GM23338 (cell line): ENCODE data around the gene SPRED2. TPM values are rescaled to one million over a fixed set of nuclear protein-coding genes. Genes with fewer than 3 reads are reported as not detected.

Experiments
- ATAC-seq: fragments of 200-7000 bp; cut with Tn5 transposase; 3 replicates; pipeline ENCODE4 v1.9.1; 2020
- DNase-seq: peaks from one replicate; pipeline ENCODE4 v3.0.0-alpha.2; 2015; ENCODE audit warnings: low spot score
- H2AFZ ChIP-seq: fragments of 200-600 bp; sonication (generic); 2 replicates; pipeline ENCODE4 v1.8.0; 2016; ENCODE audit warnings: antibody characterized with exemption, mild to moderate bottlenecking, moderate library complexity
- H3F3A ChIP-seq: fragments of 200-600 bp; sonication (generic); replicated peaks from 2 replicates; pipeline ENCODE4 v1.8.0; 2017; ENCODE audit warnings: antibody characterized with exemption, mixed run types, low read depth
- H3K27ac ChIP-seq: fragments of 200-600 bp; sonication (generic); 2 replicates; pipeline ENCODE4 v1.6.1; 2016; ENCODE audit warnings: low read depth
- H3K27me3 ChIP-seq: fragments of 200-600 bp; sonication (generic); 2 replicates; pipeline ENCODE4 v1.8.0; 2016; ENCODE audit warnings: mild to moderate bottlenecking, mixed run types, moderate library complexity; ENCODE audit not compliant: insufficient read depth
- H3K36me3 ChIP-seq: fragments of 200-600 bp; sonication (generic); 2 replicates; pipeline ENCODE4 v1.8.0; 2016; ENCODE audit warnings: mild to moderate bottlenecking; ENCODE audit not compliant: insufficient read depth
- H3K4me1 ChIP-seq: fragments of 200-600 bp; sonication (generic); 2 replicates; pipeline ENCODE4 v1.8.0; 2016; ENCODE audit warnings: mild to moderate bottlenecking, moderate library complexity; ENCODE audit not compliant: insufficient read depth
- H3K4me2 ChIP-seq: fragments of 200-600 bp; sonication (generic); 2 replicates; pipeline ENCODE4 v1.7.1; 2017; ENCODE audit warnings: mixed run types
- H3K4me3 ChIP-seq: fragments of 200-600 bp; sonication (generic); 2 replicates; pipeline ENCODE4 v1.6.1; 2016; ENCODE audit warnings: mixed run types
- H3K79me2 ChIP-seq: fragments of 200-600 bp; sonication (generic); replicated peaks from 2 replicates; pipeline ENCODE4 v1.8.0; 2017; ENCODE audit warnings: mild to moderate bottlenecking; ENCODE audit not compliant: insufficient read depth
- H3K9me2 ChIP-seq: fragments of 200-600 bp; sonication (generic); 2 replicates; pipeline ENCODE4 v1.8.0; 2017; ENCODE audit not compliant: insufficient read depth
- H4K20me1 ChIP-seq: fragments of 200-600 bp; sonication (generic); replicated peaks from 2 replicates; pipeline ENCODE4 v1.8.0; 2017; ENCODE audit warnings: mild to moderate bottlenecking; ENCODE audit not compliant: insufficient read depth
- H3K27ac Mint-ChIP-seq: 2 replicates; pipeline ENCODE4 v1.8.0; 2020; ENCODE audit warnings: inconsistent platforms, mild to moderate bottlenecking, moderate library complexity, mixed read lengths
- H3K27me3 Mint-ChIP-seq: 3 replicates; pipeline ENCODE4 v1.8.0; 2022; ENCODE audit warnings: low read depth, mild to moderate bottlenecking, moderate library complexity, mixed read lengths, inconsistent platforms; ENCODE audit not compliant: insufficient read depth, poor library complexity
- H3K36me3 Mint-ChIP-seq: 3 replicates; pipeline ENCODE4 v1.8.0; 2021; ENCODE audit warnings: low read depth, mild to moderate bottlenecking, inconsistent platforms, moderate library complexity, mixed read lengths
- H3K4me1 Mint-ChIP-seq: 3 replicates; pipeline ENCODE4 v1.8.0; 2020; ENCODE audit warnings: mild to moderate bottlenecking, inconsistent platforms, mixed read lengths
- H3K4me3 Mint-ChIP-seq: 3 replicates; pipeline ENCODE4 v1.8.0; 2021; ENCODE audit warnings: moderate library complexity, mild to moderate bottlenecking, inconsistent platforms, mixed read lengths
- H3K9me3 Mint-ChIP-seq: 3 replicates; pipeline ENCODE4 v1.8.0; 2020; ENCODE audit warnings: moderate library complexity, mild to moderate bottlenecking, inconsistent platforms, mixed read lengths
- CREB1 ChIP-seq: fragments of 250-450 bp; sonication (Bioruptor Pico); IDR thresholded peaks from 2 replicates; pipeline ENCODE4 v1.5.0; 2020; ENCODE audit warnings: low read depth, mild to moderate bottlenecking, moderate library complexity
- CTCF ChIP-seq, 2 experiments: fragments of 200-600 bp in 1 of 2; sonication (generic) in 1 of 2; conservative IDR thresholded peaks; 2 replicates each; pipeline versions ENCODE4 v1.5.1 to v1.6.1; 2016 to 2017; ENCODE audit warnings: antibody characterized with exemption in 2 of 2, low read depth in 2 of 2, mild to moderate bottlenecking in 2 of 2, moderate library complexity in 1 of 2
- ETS1 ChIP-seq: IDR thresholded peaks from 2 replicates; pipeline ENCODE4 v1.6.1; 2016; ENCODE audit warnings: antibody characterized with exemption
- EZH2 ChIP-seq: fragments of 200-600 bp; sonication (generic); IDR thresholded peaks from one replicate; pipeline ENCODE4 v1.8.0; 2017; ENCODE audit warnings: antibody characterized with exemption, mild to moderate bottlenecking, low read depth; ENCODE audit not compliant: unreplicated experiment
- EZH2phosphoT487 ChIP-seq: fragments of 200-600 bp; sonication (generic); IDR thresholded peaks from one replicate; pipeline ENCODE4 v1.8.1; 2018; ENCODE audit warnings: antibody characterized with exemption; ENCODE audit not compliant: unreplicated experiment
- JUNB ChIP-seq: IDR thresholded peaks from one replicate; pipeline ENCODE4 v1.6.1; 2016; ENCODE audit warnings: antibody characterized with exemption; ENCODE audit not compliant: unreplicated experiment
- NANOG ChIP-seq: IDR thresholded peaks from 2 replicates; pipeline ENCODE4 v1.6.1; 2016; ENCODE audit warnings: antibody characterized with exemption, borderline replicate concordance
- POLR2AphosphoS5 ChIP-seq: IDR thresholded peaks from 2 replicates; pipeline ENCODE4 v1.6.1; 2016; ENCODE audit warnings: antibody characterized with exemption, low read depth
- REST ChIP-seq: IDR thresholded peaks from one replicate; pipeline ENCODE4 v1.6.1; 2018; ENCODE audit warnings: antibody characterized with exemption; ENCODE audit not compliant: unreplicated experiment
- STAT1 ChIP-seq: IDR thresholded peaks from one replicate; pipeline ENCODE4 v1.6.1; 2016; ENCODE audit warnings: antibody characterized with exemption; ENCODE audit not compliant: unreplicated experiment
- ZNF114 ChIP-seq: fragments of 250-450 bp; sonication (Bioruptor Pico); IDR thresholded peaks from 2 replicates; pipeline ENCODE4 v1.5.0; 2020; ENCODE audit warnings: mild to moderate bottlenecking, moderate library complexity
- ZNF331 ChIP-seq: fragments of 250-450 bp; sonication (Bioruptor Pico); IDR thresholded peaks from 2 replicates; pipeline ENCODE4 v1.5.0; 2020; ENCODE audit warnings: low read depth, mild to moderate bottlenecking, moderate library complexity
- ZNF462 ChIP-seq: fragments of 250-450 bp; sonication (Bioruptor Pico); IDR thresholded peaks from 2 replicates; pipeline ENCODE4 v1.5.0; 2020; ENCODE audit warnings: mild to moderate bottlenecking, moderate library complexity
- polyA plus RNA-seq: library from polyadenylated mRNA; unstranded; fragments of >200 nt; fragmentation: Nextera tagmentation; extraction: Ambion mirVana; gene quantifications from 2 replicates; pipeline ENCODE4 v1.2.1, GENCODE V29; 2016
- total RNA-seq: library from RNA; depleted of rRNA; stranded (reverse); fragments of >200 nt; shearing (Covaris generic); gene quantifications from 2 replicates; pipeline ENCODE4 v1.2.3, GENCODE V29; 2014

Gene SPRED2
- total and polyA plus RNA-seq, 2 experiments from 2014 or later = 8.7 to 13.0 TPM

- peaks cover 13% of the 10 kb centered on the region for H4K20me1 ChIP-seq
- peak overlapping the region; percentile 97 for H3K4me2 ChIP-seq
- Mint-ChIP-seq H3K27me3 (peaks cover 72% of the 10 kb centered on the region), H3K9me3 (no peaks in the 10 kb centered on the region), H3K36me3 (no peaks in the 10 kb centered on the region), H3K4me3 (peak overlapping the region; percentile 91), H3K4me1 (peaks cover 52% of the 10 kb centered on the region), H3K27ac (no peak overlapping the region)
- no peaks in the 10 kb centered on the region for H3K36me3 ChIP-seq
- no peak for ATAC-seq
- peak; percentile 72 for DNase-seq
- H3K9me2 ChIP-seq = no peaks in the 10 kb centered on the region
- no peak overlapping the region for H3K27ac ChIP-seq
- H3K4me3 ChIP-seq = peak overlapping the region; percentile 89
- no peak overlapping the region for H2AFZ ChIP-seq
- peaks cover 24% of the 10 kb centered on the region for H3F3A ChIP-seq
- H3K79me2 ChIP-seq = peaks cover 9% of the 10 kb centered on the region
- TF ChIP-seq EZH2 (no peak), ZNF114 (CRISPR knock-in tag) (no peak), NANOG (no peak), CREB1 (CRISPR knock-in tag) (no peak), REST (no peak), STAT1 (no peak), ZNF331 (CRISPR knock-in tag) (no peak), EZH2phosphoT487 (no peak), JUNB (no peak), ETS1 (no peak), CTCF (conservative IDR thresholded peaks at IDR 0.05; ENCODE audit: low read depth in 2 of 2) (no peak), POLR2AphosphoS5 (no peak), ZNF462 (no peak)
- H3K27me3 ChIP-seq = peaks cover 75% of the 10 kb centered on the region
- peaks cover 50% of the 10 kb centered on the region for H3K4me1 ChIP-seq
Measured at GRCh38 chr2:65434592-65435241, 2.3 kb upstream of the SPRED2 start.
